Hepatocyte (in vitro differentiated cells): Measurements from ENCODE around the gene LRMDA. TPM values are rescaled to one million over a fixed set of nuclear protein-coding genes. Genes with fewer than 3 reads are reported as not detected.

Experiments
- DNase-seq: peaks from one replicate; pipeline ENCODE4 v3.0.0-alpha.2; 2016; ENCODE audit warnings: low spot score
- H2AFZ ChIP-seq: fragments of 200-600 bp; sonication (generic); 2 replicates; pipeline ENCODE4 v1.6.0; 2016; ENCODE audit warnings: antibody characterized with exemption, mild to moderate bottlenecking
- H3K27ac ChIP-seq: fragments of 200-600 bp; sonication (generic); 2 replicates; pipeline ENCODE4 v1.5.1; 2016; ENCODE audit warnings: mild to moderate bottlenecking
- H3K27me3 ChIP-seq: fragments of 200-600 bp; sonication (generic); 2 replicates; pipeline ENCODE4 v1.6.1; 2016
- H3K36me3 ChIP-seq: fragments of 200-600 bp; sonication (generic); replicated peaks from 2 replicates; pipeline ENCODE4 v1.5.1; 2016; ENCODE audit warnings: low read depth; ENCODE audit not compliant: insufficient read depth
- H3K4me1 ChIP-seq: fragments of 200-600 bp; sonication (generic); 2 replicates; pipeline ENCODE4 v1.5.1; 2016; ENCODE audit warnings: mild to moderate bottlenecking, moderate library complexity; ENCODE audit not compliant: insufficient read depth
- H3K4me2 ChIP-seq: fragments of 200-600 bp; sonication (generic); 2 replicates; pipeline ENCODE4 v1.6.0; 2016
- H3K4me3 ChIP-seq: fragments of 200-600 bp; sonication (generic); 2 replicates; pipeline ENCODE4 v1.5.1; 2016; ENCODE audit warnings: mild to moderate bottlenecking
- H3K79me2 ChIP-seq: fragments of 200-600 bp; sonication (generic); 2 replicates; pipeline ENCODE4 v1.6.0; 2017; ENCODE audit warnings: mild to moderate bottlenecking
- H3K9me2 ChIP-seq: fragments of 200-600 bp; sonication (generic); replicated peaks from 2 replicates; pipeline ENCODE4 v1.6.0; 2017; ENCODE audit warnings: mild to moderate bottlenecking; ENCODE audit not compliant: insufficient read depth
- H3K9me3 ChIP-seq: fragments of 200-600 bp; sonication (generic); 2 replicates; pipeline ENCODE4 v1.5.1; 2016; ENCODE audit warnings: low read depth, mild to moderate bottlenecking
- H4K20me1 ChIP-seq: fragments of 200-600 bp; sonication (generic); 2 replicates; pipeline ENCODE4 v1.6.0; 2016; ENCODE audit warnings: mild to moderate bottlenecking; ENCODE audit not compliant: insufficient read depth, poor library complexity, severe bottlenecking
- CTCF ChIP-seq: fragments of 200-600 bp; sonication (generic); IDR thresholded peaks from 2 replicates; pipeline ENCODE4 v1.5.1; 2016; ENCODE audit warnings: antibody characterized with exemption, mild to moderate bottlenecking; ENCODE audit not compliant: poor library complexity
- EZH2 ChIP-seq: fragments of 200-600 bp; sonication (generic); IDR thresholded peaks from 2 replicates; pipeline ENCODE4 v1.6.1; 2016; ENCODE audit warnings: antibody characterized with exemption, mild to moderate bottlenecking, borderline replicate concordance
- EZH2phosphoT487 ChIP-seq: fragments of 200-600 bp; sonication (generic); IDR thresholded peaks from one replicate; pipeline ENCODE4 v1.6.1; 2018; ENCODE audit warnings: antibody characterized with exemption, mild to moderate bottlenecking, low read depth, moderate library complexity; ENCODE audit not compliant: unreplicated experiment, severe bottlenecking
- WGBS: methylation state at CpG from one replicate; pipeline ENCODE4 v1.1.6; 2016; ENCODE audit warnings: low lambda C conversion rate; ENCODE audit errors: missing lambda C conversion rate; 5-methylcytosine and 5-hydroxymethylcytosine counted together
- polyA plus RNA-seq: library from polyadenylated mRNA; unstranded; fragments of >200 nt; fragmentation: Nextera tagmentation; extraction: Ambion mirVana; gene quantifications from 2 replicates; pipeline ENCODE4 v1.2.1, GENCODE V29; 2016
- total RNA-seq: library from RNA; depleted of rRNA; stranded (reverse); fragments of >200 nt; gene quantifications from 2 replicates; pipeline ENCODE4 v1.2.3, GENCODE V29; 2014

The LRMDA gene
- total and polyA plus RNA-seq, 2 experiments from 2014 or later, result 5.6 to 15.7 TPM

GRCh38 chr10:76466836-76467503, 1035.5 kb downstream of the LRMDA start:
- Histone ChIP-seq H2AFZ (no peak overlapping the region), H3K36me3 (no peaks in the 10 kb centered on the region), H3K4me2 (no peak overlapping the region), H3K9me2 (no peaks in the 10 kb centered on the region), H3K4me1 (no peaks in the 10 kb centered on the region), H3K4me3 (no peak overlapping the region), H4K20me1 (no peaks in the 10 kb centered on the region), H3K79me2 (no peaks in the 10 kb centered on the region), H3K27ac (no peak overlapping the region), H3K27me3 (no peaks in the 10 kb centered on the region), H3K9me3 (no peaks in the 10 kb centered on the region)
- 74% methylated on average over 6 of the region's 6 CpGs for WGBS
- no peak for DNase-seq
- TF ChIP-seq EZH2phosphoT487, result no peak
- no peak for TF ChIP-seq CTCF
- TF ChIP-seq EZH2, result no peak

GRCh38 chr10:76469675-76470074, 1038.3 kb downstream of the LRMDA start:
- no peaks in the 10 kb centered on the region for H3K27me3 ChIP-seq
- H4K20me1 ChIP-seq, result no peaks in the 10 kb centered on the region
- H3K36me3 ChIP-seq, result no peaks in the 10 kb centered on the region
- H3K27ac ChIP-seq, result no peak overlapping the region
- no peak overlapping the region for H2AFZ ChIP-seq
- no peaks in the 10 kb centered on the region for H3K79me2 ChIP-seq
- H3K9me2 ChIP-seq, result no peaks in the 10 kb centered on the region
- no peaks in the 10 kb centered on the region for H3K4me1 ChIP-seq
- no peak for TF ChIP-seq EZH2phosphoT487
- no peak overlapping the region for H3K4me3 ChIP-seq
- H3K9me3 ChIP-seq, result no peaks in the 10 kb centered on the region
- no peak for DNase-seq
- H3K4me2 ChIP-seq, result no peak overlapping the region

GRCh38 chr10:76479103-76479790, 1047.8 kb downstream of the LRMDA start:
- Histone ChIP-seq H3K27me3 (no peaks in the 10 kb centered on the region), H3K4me1 (no peaks in the 10 kb centered on the region), H3K9me3 (no peaks in the 10 kb centered on the region), H2AFZ (no peak overlapping the region), H4K20me1 (no peaks in the 10 kb centered on the region), H3K4me3 (no peak overlapping the region), H3K27ac (no peak overlapping the region), H3K36me3 (no peaks in the 10 kb centered on the region), H3K79me2 (no peaks in the 10 kb centered on the region), H3K9me2 (no peaks in the 10 kb centered on the region), H3K4me2 (no peak overlapping the region)
- 94% methylated on average over 5 of the region's 5 CpGs for WGBS
- TF ChIP-seq CTCF (no peak), EZH2phosphoT487 (no peak), EZH2 (no peak)
- no peak for DNase-seq

- no peaks in the 10 kb centered on the region for H3K27me3 ChIP-seq
- no peak overlapping the region for H2AFZ ChIP-seq
- no peaks in the 10 kb centered on the region for H3K4me1 ChIP-seq
- H3K9me3 ChIP-seq, result no peaks in the 10 kb centered on the region
- no peak for TF ChIP-seq EZH2phosphoT487
- no peak for TF ChIP-seq EZH2
- no peak for TF ChIP-seq CTCF
- H4K20me1 ChIP-seq, result no peaks in the 10 kb centered on the region
- no peaks in the 10 kb centered on the region for H3K36me3 ChIP-seq
- H3K27ac ChIP-seq, result no peak overlapping the region
- H3K4me3 ChIP-seq, result no peak overlapping the region
- WGBS, result 92% methylated on average over 2 of the region's 2 CpGs
- DNase-seq, result no peak
- H3K9me2 ChIP-seq, result no peaks in the 10 kb centered on the region
- no peaks in the 10 kb centered on the region for H3K79me2 ChIP-seq
- no peak overlapping the region for H3K4me2 ChIP-seq
Observed at GRCh38 chr10:76481178-76481577, 1049.8 kb downstream of the LRMDA start.
